PC-3 (cell line): Measurements from ENCODE around the gene FAF2.

Experiments used
- EZH2 ChIP-seq: fragments of 300-600 bp; sonication (generic); IDR thresholded peaks from one replicate; pipeline ENCODE4 v1.6.1; 2017; ENCODE audit warnings: antibody characterized with exemption, mild to moderate bottlenecking, low read length; ENCODE audit not compliant: unreplicated experiment
- EZH2phosphoT487 ChIP-seq: fragments of 300-600 bp; sonication (generic); IDR thresholded peaks from 2 replicates; pipeline ENCODE4 v1.6.1; 2018; ENCODE audit warnings: mild to moderate bottlenecking, antibody characterized with exemption, low read length, borderline replicate concordance
- TF ChIP-seq, protein P1 (sequence below): fragments of 300-600 bp; sonication (generic); conservative IDR thresholded peaks from 2 replicates; pipeline ENCODE4 v1.5.1; 2017; ENCODE audit warnings: antibody characterized with exemption, low read depth, mild to moderate bottlenecking, low read length

DNA sequence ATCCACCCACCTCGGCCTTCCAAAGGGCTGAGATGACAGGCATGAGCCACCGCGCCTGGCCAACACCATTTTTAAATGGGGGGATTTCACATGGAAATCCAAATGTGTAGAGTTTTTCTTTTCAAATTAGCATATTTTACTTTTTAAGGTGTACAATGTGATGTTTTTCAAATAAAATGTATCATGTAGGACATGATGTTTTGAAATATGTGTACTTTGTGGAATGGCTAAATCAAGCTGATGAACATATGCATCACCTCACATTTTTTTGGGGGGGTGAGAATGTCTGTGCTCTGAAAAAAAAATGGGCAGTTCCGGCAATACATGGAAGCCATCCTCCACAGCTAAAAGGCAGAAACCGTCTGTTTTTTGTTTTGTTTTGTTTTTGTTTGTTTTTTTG, 3.4 kb upstream of the FAF2 start:
- TF ChIP-seq, protein P1, sequence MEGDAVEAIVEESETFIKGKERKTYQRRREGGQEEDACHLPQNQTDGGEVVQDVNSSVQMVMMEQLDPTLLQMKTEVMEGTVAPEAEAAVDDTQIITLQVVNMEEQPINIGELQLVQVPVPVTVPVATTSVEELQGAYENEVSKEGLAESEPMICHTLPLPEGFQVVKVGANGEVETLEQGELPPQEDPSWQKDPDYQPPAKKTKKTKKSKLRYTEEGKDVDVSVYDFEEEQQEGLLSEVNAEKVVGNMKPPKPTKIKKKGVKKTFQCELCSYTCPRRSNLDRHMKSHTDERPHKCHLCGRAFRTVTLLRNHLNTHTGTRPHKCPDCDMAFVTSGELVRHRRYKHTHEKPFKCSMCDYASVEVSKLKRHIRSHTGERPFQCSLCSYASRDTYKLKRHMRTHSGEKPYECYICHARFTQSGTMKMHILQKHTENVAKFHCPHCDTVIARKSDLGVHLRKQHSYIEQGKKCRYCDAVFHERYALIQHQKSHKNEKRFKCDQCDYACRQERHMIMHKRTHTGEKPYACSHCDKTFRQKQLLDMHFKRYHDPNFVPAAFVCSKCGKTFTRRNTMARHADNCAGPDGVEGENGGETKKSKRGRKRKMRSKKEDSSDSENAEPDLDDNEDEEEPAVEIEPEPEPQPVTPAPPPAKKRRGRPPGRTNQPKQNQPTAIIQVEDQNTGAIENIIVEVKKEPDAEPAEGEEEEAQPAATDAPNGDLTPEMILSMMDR = no peak
- TF ChIP-seq EZH2 = no peak
- TF ChIP-seq EZH2phosphoT487 = no peak
